Neuron (in vitro differentiated cells): Measurements from ENCODE around the gene ZNF823.
A peak's percentile ranks its signal among the peaks of the same experiment; 100 is the strongest.

Source experiments
- H2AFZ ChIP-seq: one replicate; pipeline ENCODE4 v1.6.1; 2013; ENCODE audit warnings: low read depth, mild to moderate bottlenecking, inconsistent platforms, low read length, moderate library complexity
- H3K27me3 ChIP-seq: one replicate; pipeline ENCODE4 v1.6.1; 2013; ENCODE audit warnings: low read length; ENCODE audit not compliant: insufficient read depth
- H3K36me3 ChIP-seq: one replicate; pipeline ENCODE4 v1.6.1; 2013; ENCODE audit warnings: low read length; ENCODE audit not compliant: insufficient read depth
- H3K4me1 ChIP-seq: one replicate; pipeline ENCODE4 v1.6.1; 2013; ENCODE audit warnings: low read length; ENCODE audit not compliant: insufficient read depth
- H3K4me3 ChIP-seq: 2 replicates; pipeline ENCODE4 v1.5.1; 2013; ENCODE audit warnings: mild to moderate bottlenecking, low read length, moderate library complexity
- H3K9me3 ChIP-seq: one replicate; pipeline ENCODE4 v1.6.1; 2013; ENCODE audit warnings: low read length

Gene ZNF823

GRCh38 chr19:11763117-11763516 is 24.4 kb upstream of the ZNF823 start:
- Histone ChIP-seq H3K27me3 (no peaks in the 10 kb centered on the region), H3K9me3 (no peaks in the 10 kb centered on the region), H3K4me3 (no peak overlapping the region), H3K36me3 (no peaks in the 10 kb centered on the region), H3K4me1 (peaks cover 7% of the 10 kb centered on the region), H2AFZ (no peak overlapping the region)

GRCh38 chr19:11759805-11760204 is 21.1 kb upstream of the ZNF823 start:
- H3K4me3 ChIP-seq: no peak overlapping the region
- H3K4me1 ChIP-seq: no peaks in the 10 kb centered on the region
- H2AFZ ChIP-seq: no peak overlapping the region
- H3K27me3 ChIP-seq: no peaks in the 10 kb centered on the region
- H3K9me3 ChIP-seq: peaks cover 11% of the 10 kb centered on the region
- no peaks in the 10 kb centered on the region for H3K36me3 ChIP-seq

DNA sequence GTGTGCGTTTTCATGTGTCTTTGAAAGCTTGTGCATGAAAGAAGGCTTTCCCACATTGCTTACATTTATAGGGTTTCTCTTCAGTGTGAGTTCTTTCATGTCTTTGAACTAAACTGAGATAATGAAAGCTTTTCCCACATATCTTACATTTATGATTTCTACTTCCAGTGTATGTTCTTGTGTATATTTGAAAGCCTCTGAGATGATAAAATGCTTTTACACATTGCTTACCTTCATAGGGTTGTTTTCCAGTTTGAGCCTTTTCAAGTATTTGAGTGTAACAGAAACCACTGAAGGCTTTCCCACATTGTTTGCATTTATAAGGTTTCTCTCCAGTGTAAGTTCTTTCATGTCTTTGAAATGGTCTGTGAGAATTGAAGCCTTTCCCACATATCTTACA is 18.2 kb upstream of the ZNF823 start:
- Histone ChIP-seq H2AFZ (no peak overlapping the region), H3K4me1 (no peaks in the 10 kb centered on the region), H3K4me3 (no peak overlapping the region), H3K9me3 (peaks cover 11% of the 10 kb centered on the region), H3K36me3 (no peaks in the 10 kb centered on the region), H3K27me3 (no peaks in the 10 kb centered on the region)

- Histone ChIP-seq H3K36me3 (no peaks in the 10 kb centered on the region), H3K27me3 (no peaks in the 10 kb centered on the region), H3K9me3 (peaks cover 11% of the 10 kb centered on the region), H3K4me3 (no peak overlapping the region), H3K4me1 (no peaks in the 10 kb centered on the region), H2AFZ (no peak overlapping the region)
These were observed 15.9 kb upstream of the ZNF823 start for GRCh38 chr19:11754663-11755062.

- Histone ChIP-seq H3K9me3 (peaks cover 11% of the 10 kb centered on the region), H3K4me1 (no peaks in the 10 kb centered on the region), H2AFZ (no peak overlapping the region), H3K27me3 (no peaks in the 10 kb centered on the region), H3K36me3 (no peaks in the 10 kb centered on the region), H3K4me3 (no peak overlapping the region)
These were observed 13.5 kb upstream of the ZNF823 start for GRCh38 chr19:11752244-11752736.

DNA sequence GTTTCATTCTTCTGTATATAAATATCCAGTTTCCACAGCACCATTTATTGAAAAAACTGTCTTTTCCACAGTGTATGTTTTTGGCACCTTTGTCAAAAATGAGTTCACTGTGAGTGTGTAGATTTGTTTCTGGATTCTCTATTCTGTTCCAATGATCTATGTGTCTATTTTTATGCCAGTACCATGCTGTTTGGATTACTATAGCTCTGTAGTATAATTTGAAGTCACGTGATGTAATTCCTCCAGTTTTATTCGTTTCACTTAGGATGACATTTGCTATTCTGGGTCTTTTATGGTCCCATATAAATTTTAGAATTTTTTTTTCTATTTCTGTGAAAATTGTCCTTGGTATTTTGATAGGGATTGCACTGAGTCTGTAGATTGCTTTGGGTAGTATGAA is 11.0 kb upstream of the ZNF823 start:
- Histone ChIP-seq H3K9me3 (no peaks in the 10 kb centered on the region), H3K4me1 (no peaks in the 10 kb centered on the region), H3K36me3 (no peaks in the 10 kb centered on the region), H2AFZ (no peak overlapping the region), H3K4me3 (no peak overlapping the region), H3K27me3 (no peaks in the 10 kb centered on the region)

- no peak overlapping the region for H2AFZ ChIP-seq
- no peaks in the 10 kb centered on the region for H3K27me3 ChIP-seq
- H3K4me1 ChIP-seq: no peaks in the 10 kb centered on the region
- no peaks in the 10 kb centered on the region for H3K9me3 ChIP-seq
- no peak overlapping the region for H3K4me3 ChIP-seq
- H3K36me3 ChIP-seq: no peaks in the 10 kb centered on the region
These were observed 8.5 kb upstream of the ZNF823 start for GRCh38 chr19:11747277-11747676.

DNA sequence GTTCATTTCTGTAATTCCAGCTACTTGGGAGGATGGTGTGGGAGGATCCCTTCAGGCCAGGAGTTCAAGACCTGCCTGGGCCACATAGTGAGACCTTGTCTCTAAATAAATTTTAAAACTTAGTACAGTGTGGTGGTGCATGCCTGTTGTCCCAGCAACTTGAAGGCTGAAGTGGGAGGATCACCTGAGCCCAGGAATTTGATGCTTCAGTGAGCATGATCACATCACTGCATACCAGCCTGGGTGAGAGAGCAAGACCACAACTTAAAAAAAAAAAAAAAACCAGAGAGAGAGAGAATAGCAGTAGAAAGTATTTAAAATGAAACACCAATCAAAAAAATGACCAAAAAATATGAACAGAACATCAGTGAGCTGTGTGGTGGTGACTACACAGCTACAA is 7.1 kb upstream of the ZNF823 start:
- H3K4me1 ChIP-seq: no peaks in the 10 kb centered on the region
- H3K4me3 ChIP-seq: no peak overlapping the region
- no peaks in the 10 kb centered on the region for H3K36me3 ChIP-seq
- no peaks in the 10 kb centered on the region for H3K27me3 ChIP-seq
- H3K9me3 ChIP-seq: no peaks in the 10 kb centered on the region
- H2AFZ ChIP-seq: no peak overlapping the region

DNA sequence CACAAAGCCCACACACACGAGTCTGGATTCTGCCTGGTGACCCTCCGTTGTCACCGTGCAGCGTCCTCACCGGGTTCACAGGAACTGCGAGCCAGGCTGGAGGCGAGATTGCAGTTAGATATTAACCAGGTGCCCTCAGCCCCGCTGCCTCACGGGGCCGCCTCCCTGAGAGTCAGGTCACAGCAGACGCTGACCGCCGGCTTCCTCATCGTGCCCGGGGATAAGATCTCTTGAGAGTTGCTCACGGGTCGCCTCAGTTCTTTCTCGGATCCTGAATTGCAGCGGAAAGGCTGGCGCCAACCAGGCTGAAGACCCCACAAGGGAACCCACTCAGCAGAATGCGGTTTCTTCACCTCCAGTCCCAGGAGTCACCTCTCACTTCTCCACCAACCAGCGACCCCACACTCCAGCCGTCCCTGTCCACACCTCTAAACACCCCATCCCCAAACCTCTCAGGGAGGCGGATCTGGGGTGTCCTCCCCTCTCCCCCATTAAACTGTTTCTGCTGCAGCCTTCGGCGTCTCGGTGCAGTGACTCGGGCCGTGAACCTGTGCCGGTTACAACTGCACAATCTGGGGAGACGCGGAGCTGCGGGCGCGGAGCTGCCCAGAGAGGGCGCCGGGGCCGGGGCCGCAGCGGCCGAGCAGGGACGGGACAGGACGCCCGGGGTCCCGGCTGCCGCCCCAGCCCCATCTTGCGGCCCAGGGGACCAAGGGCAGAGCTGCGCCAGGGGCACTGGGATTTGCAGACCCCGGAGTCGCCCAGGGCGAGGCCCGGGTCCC is 591 bp downstream of the ZNF823 start:
- H3K36me3 ChIP-seq: no peaks in the 10 kb centered on the region
- peak overlapping the region; percentile 75 for H3K4me3 ChIP-seq
- peak overlapping the region; percentile 44 for H2AFZ ChIP-seq
- peaks cover 22% of the 10 kb centered on the region for H3K4me1 ChIP-seq
- H3K27me3 ChIP-seq: no peaks in the 10 kb centered on the region
- H3K9me3 ChIP-seq: peaks cover 3% of the 10 kb centered on the region

- no peaks in the 10 kb centered on the region for H3K27me3 ChIP-seq
- H2AFZ ChIP-seq: no peak overlapping the region
- H3K9me3 ChIP-seq: peaks cover 9% of the 10 kb centered on the region
- H3K4me3 ChIP-seq: no peak overlapping the region
- H3K36me3 ChIP-seq: no peaks in the 10 kb centered on the region
- peaks cover 22% of the 10 kb centered on the region for H3K4me1 ChIP-seq
These were observed 2.0 kb downstream of the ZNF823 start for GRCh38 chr19:11736696-11737095.

- no peak overlapping the region for H3K4me3 ChIP-seq
- H3K27me3 ChIP-seq: no peaks in the 10 kb centered on the region
- peaks cover 20% of the 10 kb centered on the region for H3K4me1 ChIP-seq
- peaks cover 15% of the 10 kb centered on the region for H3K9me3 ChIP-seq
- no peak overlapping the region for H2AFZ ChIP-seq
- peaks cover 3% of the 10 kb centered on the region for H3K36me3 ChIP-seq
These were observed 3.4 kb downstream of the ZNF823 start for GRCh38 chr19:11735375-11735774.

- no peaks in the 10 kb centered on the region for H3K27me3 ChIP-seq
- H3K36me3 ChIP-seq: peaks cover 29% of the 10 kb centered on the region
- no peaks in the 10 kb centered on the region for H3K4me1 ChIP-seq
- no peak overlapping the region for H2AFZ ChIP-seq
- H3K9me3 ChIP-seq: peaks cover 53% of the 10 kb centered on the region
- H3K4me3 ChIP-seq: no peak overlapping the region
These were observed 9.2 kb downstream of the ZNF823 start for GRCh38 chr19:11729586-11729985.

DNA sequence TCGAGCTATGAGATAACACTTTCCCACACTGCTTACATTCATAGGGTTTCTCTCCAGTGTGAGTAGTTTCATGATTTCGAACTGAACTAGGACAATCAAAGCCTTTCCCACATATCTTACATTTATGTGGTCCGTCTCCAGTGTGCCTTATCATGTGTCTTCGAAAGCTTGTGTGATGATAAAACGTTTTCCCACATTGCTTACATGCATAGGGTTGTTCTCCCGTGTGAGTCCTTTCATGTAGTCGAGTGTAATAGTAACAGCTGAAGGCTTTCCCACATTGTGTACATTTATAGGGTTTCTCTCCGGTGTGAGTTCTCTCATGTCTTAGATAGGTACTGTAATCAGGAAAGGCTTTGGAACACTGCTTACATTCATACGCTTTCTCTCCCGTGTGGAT is 16.3 kb downstream of the ZNF823 start:
- Histone ChIP-seq H3K4me1 (no peaks in the 10 kb centered on the region), H3K36me3 (peaks cover 58% of the 10 kb centered on the region), H2AFZ (no peak overlapping the region), H3K27me3 (no peaks in the 10 kb centered on the region), H3K4me3 (no peak overlapping the region), H3K9me3 (peaks cover 62% of the 10 kb centered on the region)

DNA sequence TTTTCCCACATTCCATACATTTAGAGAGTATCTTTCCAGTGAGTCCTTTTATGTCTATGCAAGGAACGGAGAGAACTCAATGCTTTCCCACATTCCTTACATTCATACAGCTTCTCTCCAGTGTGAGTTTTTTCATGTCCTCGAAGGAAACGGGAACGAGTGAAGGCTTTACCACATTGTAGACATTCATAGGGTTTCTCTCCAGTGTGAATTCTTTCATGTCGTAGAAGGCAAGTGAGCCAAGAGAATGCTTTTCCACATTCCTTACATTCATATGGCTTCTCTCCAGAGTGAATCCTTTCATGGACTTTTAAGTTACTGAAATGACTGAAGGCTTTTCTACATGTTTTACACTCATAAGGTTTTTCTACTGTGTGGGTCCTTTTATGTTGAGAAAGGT is 17.1 kb downstream of the ZNF823 start:
- peaks cover 54% of the 10 kb centered on the region for H3K36me3 ChIP-seq

More for the DNA sequence above, 17.1 kb downstream of the ZNF823 start:
- Histone ChIP-seq H2AFZ (no peak overlapping the region), H3K9me3 (peaks cover 57% of the 10 kb centered on the region), H3K4me3 (no peak overlapping the region), H3K27me3 (no peaks in the 10 kb centered on the region), H3K4me1 (no peaks in the 10 kb centered on the region)
